GM23248 (cell line): ENCODE results near the gene TRMU. TPM values are rescaled to one million over a fixed set of nuclear protein-coding genes. Genes with fewer than 3 reads are reported as not detected.

ENCODE experiments used
- DNase-seq: peaks from one replicate; pipeline ENCODE4 v3.0.0-alpha.2; 2015
- H2AFZ ChIP-seq: fragments of 200-600 bp; sonication (generic); 2 replicates; pipeline ENCODE4 v1.6.1; 2016; ENCODE audit warnings: antibody characterized with exemption
- H3F3A ChIP-seq: fragments of 200-600 bp; sonication (generic); 2 replicates; pipeline ENCODE4 v1.6.1; 2016; ENCODE audit warnings: mild to moderate bottlenecking, antibody characterized with exemption, mixed run types; ENCODE audit not compliant: insufficient read depth
- H3K27ac ChIP-seq: fragments of 200-600 bp; sonication (generic); 2 replicates; pipeline ENCODE4 v1.5.1; 2016; ENCODE audit warnings: mild to moderate bottlenecking
- H3K27me3 ChIP-seq: fragments of 200-600 bp; sonication (generic); replicated peaks from 2 replicates; pipeline ENCODE4 v1.6.1; 2016; ENCODE audit warnings: mild to moderate bottlenecking; ENCODE audit not compliant: insufficient read depth
- H3K36me3 ChIP-seq: fragments of 200-600 bp; sonication (generic); 2 replicates; pipeline ENCODE4 v1.6.1; 2016; ENCODE audit warnings: low read depth, mild to moderate bottlenecking
- H3K4me1 ChIP-seq: fragments of 200-600 bp; sonication (generic); 2 replicates; pipeline ENCODE4 v1.6.1; 2016; ENCODE audit warnings: mild to moderate bottlenecking; ENCODE audit not compliant: insufficient read depth
- H3K4me2 ChIP-seq: fragments of 200-600 bp; sonication (generic); one replicate; pipeline ENCODE4 v1.6.1; 2016; ENCODE audit warnings: mild to moderate bottlenecking; ENCODE audit not compliant: unreplicated experiment
- H3K4me3 ChIP-seq: fragments of 200-600 bp; sonication (generic); 2 replicates; pipeline ENCODE4 v1.5.1; 2016; ENCODE audit warnings: mild to moderate bottlenecking
- H3K79me2 ChIP-seq: fragments of 200-600 bp; sonication (generic); 2 replicates; pipeline ENCODE4 v1.6.1; 2016; ENCODE audit warnings: mild to moderate bottlenecking; ENCODE audit not compliant: insufficient read depth
- H3K9ac ChIP-seq: fragments of 200-600 bp; sonication (generic); 2 replicates; pipeline ENCODE4 v1.6.1; 2016; ENCODE audit warnings: mild to moderate bottlenecking
- H3K9me2 ChIP-seq: fragments of 200-600 bp; sonication (generic); 2 replicates; pipeline ENCODE4 v1.6.1; 2016; ENCODE audit warnings: mixed run types, mild to moderate bottlenecking, moderate library complexity; ENCODE audit not compliant: insufficient read depth
- H3K9me3 ChIP-seq: fragments of 200-600 bp; sonication (generic); one replicate; pipeline ENCODE4 v1.6.1; 2017; ENCODE audit warnings: low read depth
- H4K20me1 ChIP-seq: fragments of 200-600 bp; sonication (generic); 2 replicates; pipeline ENCODE4 v1.6.0; 2016; ENCODE audit not compliant: insufficient read depth
- EZH2 ChIP-seq: fragments of 200-600 bp; sonication (generic); IDR thresholded peaks from 2 replicates; pipeline ENCODE4 v1.6.1; 2018; ENCODE audit warnings: antibody characterized with exemption, mild to moderate bottlenecking; ENCODE audit not compliant: insufficient read depth, poor library complexity, severe bottlenecking
- EZH2phosphoT487 ChIP-seq: fragments of 200-600 bp; sonication (generic); IDR thresholded peaks from 2 replicates; pipeline ENCODE4 v1.6.1; 2018; ENCODE audit warnings: antibody characterized with exemption, moderate library complexity, mild to moderate bottlenecking, low read depth; ENCODE audit not compliant: insufficient read depth
- WGBS, 2 experiments: methylation state at CpG; one replicate each; pipeline ENCODE4 v1.1.6; 2015 to 2017; ENCODE audit warnings: low lambda C conversion rate in 2 of 2, low coverage in 1 of 2; ENCODE audit errors: missing lambda C conversion rate in 2 of 2; 5-methylcytosine and 5-hydroxymethylcytosine counted together
- in situ Hi-C: fragments of 300-500 bp; cut with MboI; formaldehyde crosslinking; loops from 2 replicates; pipeline ENCODE4 v1.15.0; 2020
- polyA plus RNA-seq: library from polyadenylated mRNA; unstranded; fragments of >200 nt; fragmentation: Nextera tagmentation; extraction: Ambion mirVana; gene quantifications from 2 replicates; pipeline ENCODE4 v1.2.1, GENCODE V29; 2016
- total RNA-seq: library from RNA; depleted of rRNA; stranded (reverse); fragments of >200 nt; shearing (Covaris generic); gene quantifications from 2 replicates; pipeline ENCODE4 v1.2.3, GENCODE V29; 2014

Gene TRMU
- total and polyA plus RNA-seq, 2 experiments from 2014 or later = 27.0 to 38.4 TPM

GRCh38 chr22:46349238-46349637 is 13.7 kb downstream of the TRMU start:
- no peak overlapping the region for H3K4me2 ChIP-seq
- DNase-seq = no peak
- no peak overlapping the region for H3K27ac ChIP-seq
- no peak overlapping the region for H3K4me3 ChIP-seq
- H2AFZ ChIP-seq = no peak overlapping the region
- no peaks in the 10 kb centered on the region for H3K9me2 ChIP-seq
- H3K9me3 ChIP-seq = no peaks in the 10 kb centered on the region
- WGBS, 2 experiments = 83 to 90% methylated on average over 18 of the region's 18 CpGs
- TF ChIP-seq EZH2 = no peak
- TF ChIP-seq EZH2phosphoT487 = no peak
- no peak overlapping the region for H3K9ac ChIP-seq
- peaks cover 6% of the 10 kb centered on the region; the same call in 1 of the 2 replicates for H3K79me2 ChIP-seq
- no peaks in the 10 kb centered on the region for H3F3A ChIP-seq
- peaks cover 21% of the 10 kb centered on the region; the same call in 1 of the 2 replicates for H3K36me3 ChIP-seq
- no peaks in the 10 kb centered on the region for H4K20me1 ChIP-seq
- in situ Hi-C loops = no loop called here
- no peaks in the 10 kb centered on the region for H3K27me3 ChIP-seq
- H3K4me1 ChIP-seq = no peaks in the 10 kb centered on the region

GRCh38 chr22:46349681-46350080 is 14.2 kb downstream of the TRMU start:
- H3K4me1 ChIP-seq = no peaks in the 10 kb centered on the region
- no peak overlapping the region for H3K4me3 ChIP-seq
- H3K27me3 ChIP-seq = no peaks in the 10 kb centered on the region
- in situ Hi-C loops = loop anchor here (10.0 kb wide), 1 partner anchor 195 kb away; no protein-coding TSS in a partner anchor
- TF ChIP-seq EZH2 = no peak
- TF ChIP-seq EZH2phosphoT487 = no peak
- H3K4me2 ChIP-seq = no peak overlapping the region
- peaks cover 21% of the 10 kb centered on the region; the same call in 1 of the 2 replicates for H3K36me3 ChIP-seq
- no peaks in the 10 kb centered on the region for H4K20me1 ChIP-seq
- H3K9me3 ChIP-seq = no peaks in the 10 kb centered on the region
- no peaks in the 10 kb centered on the region for H3F3A ChIP-seq
- H2AFZ ChIP-seq = no peak overlapping the region
- no peaks in the 10 kb centered on the region for H3K9me2 ChIP-seq
- no peak for DNase-seq
- H3K9ac ChIP-seq = no peak overlapping the region
- H3K79me2 ChIP-seq = peaks cover 2% of the 10 kb centered on the region; the same call in 1 of the 2 replicates
- no peak overlapping the region for H3K27ac ChIP-seq
- 71 to 74% methylated on average over 6 of the region's 6 CpGs for WGBS, 2 experiments

GRCh38 chr22:46350121-46350520 is 14.6 kb downstream of the TRMU start:
- no peaks in the 10 kb centered on the region for H4K20me1 ChIP-seq
- WGBS, 2 experiments = 84% methylated on average over 7 of the region's 7 CpGs
- no peaks in the 10 kb centered on the region for H3K4me1 ChIP-seq
- peaks cover 18% of the 10 kb centered on the region; the same call in 1 of the 2 replicates for H3K36me3 ChIP-seq
- H3K27ac ChIP-seq = no peak overlapping the region
- TF ChIP-seq EZH2 = no peak
- TF ChIP-seq EZH2phosphoT487 = no peak
- DNase-seq = no peak
- H3K79me2 ChIP-seq = no peaks in the 10 kb centered on the region; the same call in 1 of the 2 replicates
- no peak overlapping the region for H2AFZ ChIP-seq
- no peaks in the 10 kb centered on the region for H3K9me3 ChIP-seq
- H3F3A ChIP-seq = no peaks in the 10 kb centered on the region
- no peak overlapping the region for H3K9ac ChIP-seq
- in situ Hi-C loops = loop anchor here (10.0 kb wide), 1 partner anchor 195 kb away; no protein-coding TSS in a partner anchor
- no peak overlapping the region for H3K4me3 ChIP-seq
- no peak overlapping the region for H3K4me2 ChIP-seq
- no peaks in the 10 kb centered on the region for H3K27me3 ChIP-seq
- H3K9me2 ChIP-seq = no peaks in the 10 kb centered on the region

GRCh38 chr22:46350646-46351045 is 15.1 kb downstream of the TRMU start:
- 94% methylated on average over 20 of the region's 20 CpGs for WGBS, 2 experiments

More at GRCh38 chr22:46350646-46351045, 15.1 kb downstream of the TRMU start:
- H3K79me2 ChIP-seq = no peaks in the 10 kb centered on the region; the same call in 1 of the 2 replicates
- H3K9ac ChIP-seq = no peak overlapping the region
- in situ Hi-C loops = loop anchor here (10.0 kb wide), 1 partner anchor 194 kb away; no protein-coding TSS in a partner anchor
- no peaks in the 10 kb centered on the region for H3K4me1 ChIP-seq
- no peak overlapping the region for H3K4me2 ChIP-seq
- no peaks in the 10 kb centered on the region for H3F3A ChIP-seq
- H4K20me1 ChIP-seq = no peaks in the 10 kb centered on the region
- no peak for TF ChIP-seq EZH2
- no peak for TF ChIP-seq EZH2phosphoT487
- H3K36me3 ChIP-seq = peaks cover 13% of the 10 kb centered on the region; the same call in 1 of the 2 replicates
- H3K9me3 ChIP-seq = no peaks in the 10 kb centered on the region
- H3K27me3 ChIP-seq = no peaks in the 10 kb centered on the region
- no peaks in the 10 kb centered on the region for H3K9me2 ChIP-seq
- no peak overlapping the region for H3K27ac ChIP-seq
- no peak overlapping the region for H3K4me3 ChIP-seq
- DNase-seq = no peak
- no peak overlapping the region for H2AFZ ChIP-seq
